ENCODE measurements around the gene CLUH. TPM values are rescaled to one million over a fixed set of nuclear protein-coding genes. Genes with fewer than 3 reads are reported as not detected.
A peak's percentile ranks its signal among the peaks of the same experiment; 100 is the strongest.

Gene CLUH
- total and polyA plus RNA-seq, 5 donors from 2014 or later = 3.4 to 43.1 (median 4.5) TPM

DNA sequence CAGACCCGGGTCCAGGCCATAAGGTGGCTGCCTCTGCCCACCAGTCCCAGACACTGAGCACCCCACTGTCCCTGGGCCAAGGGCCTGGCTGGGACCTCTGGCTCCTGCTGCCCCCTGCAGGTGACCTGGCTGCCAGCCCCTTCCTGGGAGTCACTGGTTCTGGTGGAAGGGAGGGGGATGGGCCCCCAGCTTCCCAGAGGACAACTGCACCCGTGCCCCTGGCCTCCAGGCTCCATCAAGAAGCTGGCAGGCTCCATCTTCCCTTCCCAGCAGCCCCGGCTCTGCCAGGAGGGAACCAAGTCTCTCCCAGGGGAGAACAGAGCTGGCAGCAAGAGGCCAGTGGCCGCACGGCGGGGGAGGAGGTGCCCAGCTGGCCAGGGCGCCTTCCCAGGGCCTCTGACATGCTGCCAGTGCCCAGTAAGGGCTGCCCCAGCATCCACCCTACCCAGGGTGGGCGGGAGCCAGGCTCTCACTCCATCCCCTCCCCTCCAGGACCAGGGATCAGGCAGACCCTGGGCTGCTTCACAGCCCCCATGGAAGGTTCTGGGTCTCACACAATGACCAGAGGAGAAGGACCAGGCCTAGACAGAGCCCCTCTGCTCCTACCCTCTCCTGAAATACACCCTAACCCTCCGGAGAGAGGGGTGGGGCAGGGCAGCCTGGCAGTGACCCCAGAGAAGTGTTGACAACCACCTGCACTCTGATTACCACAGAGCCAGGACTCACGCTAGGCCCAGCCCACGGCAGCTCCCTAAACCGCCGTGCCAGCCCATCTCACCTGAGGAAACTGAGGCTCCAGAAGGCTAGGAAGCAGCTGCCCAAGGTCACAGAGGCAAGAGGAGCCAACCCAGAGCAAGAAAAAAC lies 3.6 kb downstream of the CLUH start:
- H3K9me3 Mint-ChIP-seq = peaks cover 0 to 2% (median 0%) of the 10 kb centered on the region in 7 donors
- no peak overlapping the region for H3K4me3 ChIP-seq (ENCODE audit: low read depth, low read length)
- ATAC-seq (ENCODE audit: low read depth in 2 of 2) (no peak), DNase-seq (no peak)
- peaks cover 10 to 49% (median 26%) of the 10 kb centered on the region in 4 donors for H3K4me1 Mint-ChIP-seq
- no peaks in the 10 kb centered on the region for H3K9me3 ChIP-seq (ENCODE audit: control insufficient read depth in 2 of 2, low read length in 2 of 2)
- peaks cover 33% of the 10 kb centered on the region for H3K4me1 ChIP-seq (ENCODE audit: control insufficient read depth, insufficient read depth, low read length, poor library complexity, severe bottlenecking)
- H3K4me3 Mint-ChIP-seq = peak overlapping the region in 2 of 4 donors; percentile 31 to 68
- no peaks in the 10 kb centered on the region for H3K36me3 Mint-ChIP-seq
- no peaks in the 10 kb centered on the region for H3K27me3 Mint-ChIP-seq
- H3K36me3 ChIP-seq (ENCODE audit: control insufficient read depth, insufficient read depth, low read length) = no peaks in the 10 kb centered on the region
- H3K27ac ChIP-seq (ENCODE audit: insufficient read depth, low read length, poor library complexity, severe bottlenecking) = no peak overlapping the region
- H3K27ac Mint-ChIP-seq = peak overlapping the region in 1 of 3 donors; percentile 82
- no peaks in the 10 kb centered on the region for H3K27me3 ChIP-seq (ENCODE audit: control insufficient read depth, insufficient read depth, low read length)

DNA sequence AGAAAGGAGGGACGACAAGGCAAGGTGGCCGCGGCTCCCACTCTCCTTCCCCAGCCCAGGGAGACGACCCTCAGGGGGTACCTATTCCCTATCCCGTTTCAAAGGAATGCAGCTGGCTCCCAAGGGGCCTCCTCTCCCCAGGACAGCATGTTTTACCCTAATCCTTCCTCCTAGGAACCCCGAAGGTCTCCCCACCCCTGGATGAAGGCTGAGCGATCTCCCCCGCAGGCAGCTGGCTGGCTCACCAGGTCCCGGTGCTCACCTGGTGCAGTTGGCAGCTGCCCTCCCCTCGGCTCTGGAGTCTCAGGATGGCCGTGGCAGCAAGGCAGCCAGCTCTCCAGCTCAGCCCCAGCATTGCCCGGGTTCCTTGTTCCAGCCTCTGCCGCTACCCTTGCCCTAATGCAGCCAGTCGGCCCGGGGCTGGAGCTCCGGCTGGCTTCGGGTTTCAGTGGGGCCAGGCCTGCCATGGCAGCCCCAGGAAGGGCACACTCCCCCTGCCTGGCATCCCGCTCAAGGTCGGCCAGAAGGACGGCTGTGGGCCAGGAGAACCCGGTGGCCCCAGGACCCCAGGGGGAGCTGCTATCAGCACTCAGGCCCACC lies 4.6 kb downstream of the CLUH start:
- H3K4me3 ChIP-seq (ENCODE audit: low read depth, low read length) = no peak overlapping the region
- H3K4me1 ChIP-seq (ENCODE audit: control insufficient read depth, insufficient read depth, low read length, poor library complexity, severe bottlenecking) = peaks cover 27% of the 10 kb centered on the region
- no peaks in the 10 kb centered on the region for H3K27me3 Mint-ChIP-seq
- no peaks in the 10 kb centered on the region for H3K36me3 Mint-ChIP-seq
- no peaks in the 10 kb centered on the region for H3K27me3 ChIP-seq (ENCODE audit: control insufficient read depth, insufficient read depth, low read length)
- ATAC-seq (ENCODE audit: low read depth in 2 of 2) = no peak
- H3K4me1 Mint-ChIP-seq = peaks cover 10 to 41% (median 22%) of the 10 kb centered on the region in 4 donors
- H3K36me3 ChIP-seq (ENCODE audit: control insufficient read depth, insufficient read depth, low read length) = peaks cover 4% of the 10 kb centered on the region
- no peak for DNase-seq
- H3K27ac ChIP-seq (ENCODE audit: insufficient read depth, low read length, poor library complexity, severe bottlenecking) = no peak overlapping the region
- no peaks in the 10 kb centered on the region for H3K9me3 ChIP-seq (ENCODE audit: control insufficient read depth in 2 of 2, low read length in 2 of 2)
- peak overlapping the region in 1 of 4 donors; percentile 68 for H3K4me3 Mint-ChIP-seq
- peak overlapping the region in 1 of 3 donors; percentile 52 for H3K27ac Mint-ChIP-seq
- peaks cover 0 to 2% (median 0%) of the 10 kb centered on the region in 7 donors for H3K9me3 Mint-ChIP-seq

DNA sequence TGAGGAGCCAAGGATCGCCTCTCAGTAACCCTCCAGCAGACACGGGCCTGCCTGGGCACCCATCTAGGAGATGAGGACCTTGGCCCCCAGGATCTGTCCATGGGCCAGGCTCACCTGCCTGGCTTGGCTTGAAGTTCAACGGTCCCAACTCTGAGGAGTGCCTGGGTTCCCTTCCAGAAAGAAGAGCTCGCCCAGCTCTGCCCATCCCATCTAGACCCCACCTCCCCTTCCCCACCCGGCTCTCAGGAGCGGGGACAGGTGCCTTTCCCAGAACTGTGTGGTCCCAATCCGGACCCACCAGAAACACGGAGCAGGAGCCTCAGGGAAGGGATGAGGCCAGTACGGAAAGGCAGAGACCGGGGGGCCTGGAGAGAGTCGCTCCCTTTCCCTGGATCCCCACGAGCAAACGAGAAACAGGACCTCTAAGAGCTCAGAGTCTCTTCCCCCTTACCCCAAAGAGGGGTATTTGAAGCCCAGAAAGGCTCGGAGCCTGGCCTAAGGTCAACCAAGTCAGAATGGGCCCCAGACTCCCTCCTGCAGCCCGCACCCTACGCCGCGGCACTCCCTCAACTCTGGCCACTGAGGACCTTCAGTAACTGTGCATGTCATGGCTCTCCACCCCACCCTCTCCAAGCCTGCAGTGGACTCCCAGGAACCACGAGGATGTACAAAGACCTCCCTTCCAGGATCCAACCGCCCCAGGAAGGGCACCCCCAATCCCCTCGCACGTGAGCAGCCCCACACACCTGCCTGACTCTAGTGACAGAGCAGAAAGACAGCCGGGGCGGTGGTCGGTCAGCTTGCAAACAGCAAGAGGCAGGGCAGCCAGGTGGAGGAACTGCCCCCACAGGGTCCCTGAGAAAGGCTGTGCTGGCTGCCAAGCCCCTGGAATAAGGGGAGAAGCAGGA lies 5.4 kb downstream of the CLUH start:
- H3K27ac ChIP-seq (ENCODE audit: insufficient read depth, low read length, poor library complexity, severe bottlenecking) = no peak overlapping the region
- peaks cover 0 to 2% (median 0%) of the 10 kb centered on the region in 7 donors for H3K9me3 Mint-ChIP-seq
- no peaks in the 10 kb centered on the region for H3K27me3 Mint-ChIP-seq
- DNase-seq = no peak
- no peak for ATAC-seq (ENCODE audit: low read depth in 2 of 2)
- H3K36me3 ChIP-seq (ENCODE audit: control insufficient read depth, insufficient read depth, low read length) = peaks cover 5% of the 10 kb centered on the region
- H3K27ac Mint-ChIP-seq = peak overlapping the region; percentile 32 to 55 (median 52)
- peak overlapping the region in 1 of 4 donors; percentile 68 for H3K4me3 Mint-ChIP-seq
- H3K4me1 Mint-ChIP-seq = peaks cover 10 to 40% (median 21%) of the 10 kb centered on the region in 4 donors
- H3K27me3 ChIP-seq (ENCODE audit: control insufficient read depth, insufficient read depth, low read length) = no peaks in the 10 kb centered on the region
- no peaks in the 10 kb centered on the region for H3K36me3 Mint-ChIP-seq
- H3K4me3 ChIP-seq (ENCODE audit: low read depth, low read length) = no peak overlapping the region
- no peaks in the 10 kb centered on the region for H3K9me3 ChIP-seq (ENCODE audit: control insufficient read depth in 2 of 2, low read length in 2 of 2)
- peaks cover 24% of the 10 kb centered on the region for H3K4me1 ChIP-seq (ENCODE audit: control insufficient read depth, insufficient read depth, low read length, poor library complexity, severe bottlenecking)

DNA sequence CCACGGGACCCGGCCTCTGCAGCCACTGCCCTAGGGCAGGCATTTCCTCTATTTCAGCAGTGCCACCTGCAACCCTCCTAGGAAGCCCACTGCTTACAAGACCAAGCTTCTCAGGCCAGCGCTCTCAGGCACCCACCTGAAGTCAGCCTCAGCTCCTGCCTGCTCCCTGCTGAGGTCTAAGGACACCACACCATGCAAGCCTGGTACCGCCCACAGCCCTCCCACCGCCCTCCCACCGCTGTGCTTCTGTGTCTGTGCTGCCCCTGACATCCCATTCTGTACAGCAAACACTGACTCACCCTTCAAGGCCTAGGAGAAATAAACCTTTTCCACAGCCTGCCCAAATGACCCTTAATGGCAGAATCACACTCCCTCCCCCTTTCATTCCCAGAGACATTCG lies 6.3 kb downstream of the CLUH start:
- Histone ChIP-seq H3K27me3 (ENCODE audit: control insufficient read depth, insufficient read depth, low read length) (no peaks in the 10 kb centered on the region), H3K4me1 (ENCODE audit: control insufficient read depth, insufficient read depth, low read length, poor library complexity, severe bottlenecking) (peaks cover 16% of the 10 kb centered on the region), H3K36me3 (ENCODE audit: control insufficient read depth, insufficient read depth, low read length) (peaks cover 12% of the 10 kb centered on the region), H3K9me3 (ENCODE audit: control insufficient read depth in 2 of 2, low read length in 2 of 2) (no peaks in the 10 kb centered on the region), H3K4me3 (ENCODE audit: low read depth, low read length) (no peak overlapping the region), H3K27ac (ENCODE audit: insufficient read depth, low read length, poor library complexity, severe bottlenecking) (no peak overlapping the region)
- peak overlapping the region in 1 of 3 donors; percentile 43 for H3K27ac Mint-ChIP-seq
- peaks cover 5 to 34% (median 18%) of the 10 kb centered on the region in 4 donors for H3K4me1 Mint-ChIP-seq
- H3K27me3 Mint-ChIP-seq = no peaks in the 10 kb centered on the region
- DNase-seq (no peak), ATAC-seq (ENCODE audit: low read depth in 2 of 2) (no peak)
- peak overlapping the region in 1 of 4 donors; percentile 3 for H3K4me3 Mint-ChIP-seq
- H3K9me3 Mint-ChIP-seq = peaks cover 0 to 1% (median 0%) of the 10 kb centered on the region in 7 donors
- no peaks in the 10 kb centered on the region for H3K36me3 Mint-ChIP-seq

DNA sequence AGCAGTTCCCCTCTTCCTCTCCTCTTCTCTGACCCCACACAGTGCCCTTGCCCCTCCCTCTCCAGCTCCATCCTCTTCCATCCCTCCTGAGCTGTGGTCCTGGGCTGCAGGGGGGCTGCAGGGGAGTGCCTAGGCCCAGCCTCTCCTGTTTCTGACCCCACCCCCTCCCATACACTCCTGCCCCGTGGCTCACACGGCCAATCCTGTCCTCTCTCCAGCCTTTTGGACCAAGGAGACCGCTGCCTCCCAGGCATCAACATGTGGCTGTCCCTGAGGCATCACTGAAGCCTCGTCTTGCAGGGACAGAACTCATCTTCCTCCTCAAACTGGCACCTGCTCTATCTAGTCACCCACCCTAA lies 6.7 kb downstream of the CLUH start:
- Histone ChIP-seq H3K4me1 (ENCODE audit: control insufficient read depth, insufficient read depth, low read length, poor library complexity, severe bottlenecking) (peaks cover 12% of the 10 kb centered on the region), H3K36me3 (ENCODE audit: control insufficient read depth, insufficient read depth, low read length) (peaks cover 14% of the 10 kb centered on the region), H3K4me3 (ENCODE audit: low read depth, low read length) (no peak overlapping the region), H3K27ac (ENCODE audit: insufficient read depth, low read length, poor library complexity, severe bottlenecking) (no peak overlapping the region), H3K27me3 (ENCODE audit: control insufficient read depth, insufficient read depth, low read length) (no peaks in the 10 kb centered on the region), H3K9me3 (ENCODE audit: control insufficient read depth in 2 of 2, low read length in 2 of 2) (no peaks in the 10 kb centered on the region)
- Mint-ChIP-seq H3K4me3 (no peak overlapping the region), H3K36me3 (no peaks in the 10 kb centered on the region), H3K27me3 (no peaks in the 10 kb centered on the region), H3K4me1 (peaks cover under 1 to 30% (median 14%) of the 10 kb centered on the region in 4 donors), H3K9me3 (no peaks in the 10 kb centered on the region), H3K27ac (peak overlapping the region in 1 of 3 donors; percentile 76)
- ATAC-seq (ENCODE audit: low read depth in 2 of 2) (no peak), DNase-seq (no peak)

GRCh38 chr17:2704031-2704889 lies 7.3 kb downstream of the CLUH start:
- no peaks in the 10 kb centered on the region for H3K36me3 Mint-ChIP-seq
- H3K9me3 Mint-ChIP-seq = no peaks in the 10 kb centered on the region
- no peaks in the 10 kb centered on the region for H3K27me3 Mint-ChIP-seq

GRCh38 chr17:2703606-2704005 lies 8.0 kb downstream of the CLUH start:
- Mint-ChIP-seq H3K4me1 (peaks cover 0 to 18% (median 4%) of the 10 kb centered on the region in 4 donors), H3K9me3 (no peaks in the 10 kb centered on the region), H3K27me3 (no peaks in the 10 kb centered on the region), H3K4me3 (no peak overlapping the region), H3K36me3 (no peaks in the 10 kb centered on the region), H3K27ac (no peak overlapping the region)
- DNase-seq (no peak), ATAC-seq (ENCODE audit: low read depth in 2 of 2) (no peak)
- no peak overlapping the region for H3K4me3 ChIP-seq (ENCODE audit: low read depth, low read length)
- no peaks in the 10 kb centered on the region for H3K9me3 ChIP-seq (ENCODE audit: control insufficient read depth in 2 of 2, low read length in 2 of 2)
- peaks cover 14% of the 10 kb centered on the region for H3K36me3 ChIP-seq (ENCODE audit: control insufficient read depth, insufficient read depth, low read length)
- peaks cover 4% of the 10 kb centered on the region for H3K4me1 ChIP-seq (ENCODE audit: control insufficient read depth, insufficient read depth, low read length, poor library complexity, severe bottlenecking)
- H3K27ac ChIP-seq (ENCODE audit: insufficient read depth, low read length, poor library complexity, severe bottlenecking) = no peak overlapping the region
- H3K27me3 ChIP-seq (ENCODE audit: control insufficient read depth, insufficient read depth, low read length) = no peaks in the 10 kb centered on the region

More at GRCh38 chr17:2704031-2704889, 7.3 kb downstream of the CLUH start:
- H3K27ac ChIP-seq (ENCODE audit: insufficient read depth, low read length, poor library complexity, severe bottlenecking) = no peak overlapping the region
- DNase-seq (no peak), ATAC-seq (ENCODE audit: low read depth in 2 of 2) (no peak)
- H3K4me1 ChIP-seq (ENCODE audit: control insufficient read depth, insufficient read depth, low read length, poor library complexity, severe bottlenecking) = peaks cover 6% of the 10 kb centered on the region
- H3K36me3 ChIP-seq (ENCODE audit: control insufficient read depth, insufficient read depth, low read length) = peaks cover 14% of the 10 kb centered on the region
- no peaks in the 10 kb centered on the region for H3K9me3 ChIP-seq (ENCODE audit: control insufficient read depth in 2 of 2, low read length in 2 of 2)
- no peak overlapping the region for H3K4me3 ChIP-seq (ENCODE audit: low read depth, low read length)
- Mint-ChIP-seq H3K4me3 (no peak overlapping the region), H3K27ac (peak overlapping the region in 1 of 3 donors; percentile 76), H3K4me1 (peaks cover 0 to 24% (median 8%) of the 10 kb centered on the region in 4 donors)
- H3K27me3 ChIP-seq (ENCODE audit: control insufficient read depth, insufficient read depth, low read length) = no peaks in the 10 kb centered on the region
